GM12864 (cell line): ENCODE results near the gene STIM2.
"Not testable (repeated sequence)": the region's sequence is repeated elsewhere in the genome, so short reads cannot be mapped to it uniquely, and the experiment has no call there.

ENCODE experiments used
- DNase-seq: peaks from one replicate; pipeline ENCODE4 v3.0.0-alpha.2; 2011; ENCODE audit warnings: low read depth
- H3K4me3 ChIP-seq: 2 replicates; pipeline ENCODE4 v1.5.1; 2011; ENCODE audit warnings: mild to moderate bottlenecking, low read depth, low read length, control low read depth
- CTCF ChIP-seq: IDR thresholded peaks from 2 replicates; pipeline ENCODE4 v1.5.1; 2011; ENCODE audit warnings: low read depth, mild to moderate bottlenecking, moderate library complexity, low read length, control low read depth, inconsistent platforms; ENCODE audit errors: missing control alignments

Gene STIM2

GRCh38 chr4:27020203-27020602 lies 159.6 kb downstream of the STIM2 start:
- no peak for TF ChIP-seq CTCF
- no peak for DNase-seq
- H3K4me3 ChIP-seq, result no peak overlapping the region

- H3K4me3 ChIP-seq, result no peak overlapping the region
- DNase-seq, result no peak
- no peak for TF ChIP-seq CTCF
Measured at GRCh38 chr4:27020603-27021002, 160.0 kb downstream of the STIM2 start.

GRCh38 chr4:27022963-27023362 lies 162.3 kb downstream of the STIM2 start:
- no peak for DNase-seq
- no peak for TF ChIP-seq CTCF
- no peak overlapping the region for H3K4me3 ChIP-seq

- no peak for DNase-seq
- no peak overlapping the region for H3K4me3 ChIP-seq
- no peak for TF ChIP-seq CTCF
Measured at GRCh38 chr4:27023366-27023765, 162.7 kb downstream of the STIM2 start.

GRCh38 chr4:27024805-27025204 lies 164.2 kb downstream of the STIM2 start:
- no peak for DNase-seq
- H3K4me3 ChIP-seq, result no peak overlapping the region
- no peak for TF ChIP-seq CTCF

GRCh38 chr4:27027428-27027827 lies 166.8 kb downstream of the STIM2 start:
- no peak for DNase-seq
- TF ChIP-seq CTCF, result no peak
- no peak overlapping the region for H3K4me3 ChIP-seq

- H3K4me3 ChIP-seq, DNase-seq: not testable (repeated sequence)
Measured at GRCh38 chr4:27035127-27035526, 174.5 kb downstream of the STIM2 start.

GRCh38 chr4:27040356-27040755 lies 179.7 kb downstream of the STIM2 start:
- DNase-seq, result no peak
- no peak overlapping the region for H3K4me3 ChIP-seq
- TF ChIP-seq CTCF, result no peak
